HG03432 (cell line): Measurements from ENCODE around the gene AHI1.

Experiments used
- ATAC-seq: cut with Tn5 transposase; IDR thresholded peaks from one replicate; pipeline ENCODE4 v1.9.1; 2021; ENCODE audit warnings: mild to moderate bottlenecking, moderate library complexity; ENCODE audit not compliant: unreplicated experiment

The AHI1 gene

DNA sequence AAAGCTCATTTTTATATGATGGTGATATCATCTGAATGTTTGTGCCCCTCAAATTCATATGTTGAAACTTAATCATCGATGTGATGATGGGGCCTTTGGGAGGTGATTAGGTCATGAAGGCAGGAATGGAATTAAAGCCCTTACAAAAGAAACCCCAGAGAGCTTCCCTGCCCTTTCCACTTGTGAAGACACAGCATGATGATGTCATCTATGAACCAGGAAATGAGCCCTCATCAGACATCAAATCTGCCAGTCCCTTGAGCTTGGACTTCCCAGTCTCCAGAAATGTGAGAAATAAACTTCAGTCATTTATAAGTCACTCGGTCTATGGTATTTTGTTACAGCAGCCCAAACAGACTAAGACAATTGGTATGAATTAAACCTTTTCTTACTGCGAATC is 163.4 kb downstream of the AHI1 start:
- no peak for ATAC-seq

DNA sequence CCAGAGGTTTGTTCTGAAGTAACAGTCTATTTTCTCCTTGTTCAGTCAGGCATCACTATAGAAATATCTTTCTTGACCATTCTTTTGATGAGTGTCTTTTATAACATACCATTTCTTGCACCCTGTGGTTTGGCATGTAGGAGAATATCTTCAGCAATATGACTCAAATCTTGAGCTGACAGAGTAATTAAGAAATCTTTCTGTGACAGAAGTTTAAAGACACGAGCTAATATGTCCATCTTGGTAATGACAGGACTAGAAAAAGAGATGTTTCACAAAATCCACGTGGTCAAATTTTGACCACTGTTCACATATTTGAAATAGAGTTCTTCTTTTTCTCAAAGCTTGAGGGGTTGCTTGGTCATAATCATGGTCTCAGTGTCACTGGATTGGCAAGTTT is 166.5 kb downstream of the AHI1 start:
- peak; percentile 50 for ATAC-seq

DNA sequence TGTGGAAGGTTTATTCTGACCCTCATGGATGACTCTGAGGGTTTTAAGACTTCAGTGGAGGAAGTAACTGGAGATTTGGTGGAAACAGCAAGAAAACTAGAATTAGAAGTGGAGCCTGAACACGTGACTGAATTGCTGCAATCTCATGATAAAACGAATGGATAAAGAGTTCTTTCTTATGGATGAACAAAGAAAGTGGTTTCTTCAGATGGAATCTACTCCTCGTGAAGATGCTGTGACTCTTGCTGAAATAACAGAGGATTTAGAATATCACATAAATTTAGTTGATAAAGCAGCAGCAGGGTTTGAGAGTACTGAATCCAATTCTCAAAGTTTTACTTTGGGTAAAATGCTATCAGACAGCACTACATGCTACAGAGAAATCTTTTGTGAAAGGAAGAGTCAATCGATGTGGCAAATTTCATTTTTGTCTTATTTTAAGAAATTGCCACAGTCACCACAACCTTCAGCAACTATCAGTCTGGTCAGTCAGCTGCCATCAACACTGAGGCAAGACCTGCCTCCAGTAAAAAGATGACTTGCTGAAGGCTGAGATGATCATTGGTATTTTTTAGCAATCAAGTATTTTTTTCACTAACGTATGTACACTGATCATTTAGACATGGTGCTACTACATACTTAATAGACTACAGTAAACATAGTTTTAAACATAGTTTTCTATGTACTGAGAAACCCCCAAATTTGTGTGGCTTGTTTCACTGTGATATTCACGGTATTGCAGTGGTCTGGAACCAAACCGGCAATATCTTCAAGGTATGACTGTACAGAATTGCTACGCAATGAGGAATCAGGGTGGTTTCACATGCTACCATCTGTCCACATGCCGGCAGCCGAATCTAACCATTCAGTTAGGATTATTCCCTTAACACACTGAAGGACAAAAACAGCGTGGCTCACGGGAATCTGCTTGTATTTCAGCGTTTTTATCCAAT is 167.4 kb downstream of the AHI1 start:
- peak; percentile 95 for ATAC-seq

DNA sequence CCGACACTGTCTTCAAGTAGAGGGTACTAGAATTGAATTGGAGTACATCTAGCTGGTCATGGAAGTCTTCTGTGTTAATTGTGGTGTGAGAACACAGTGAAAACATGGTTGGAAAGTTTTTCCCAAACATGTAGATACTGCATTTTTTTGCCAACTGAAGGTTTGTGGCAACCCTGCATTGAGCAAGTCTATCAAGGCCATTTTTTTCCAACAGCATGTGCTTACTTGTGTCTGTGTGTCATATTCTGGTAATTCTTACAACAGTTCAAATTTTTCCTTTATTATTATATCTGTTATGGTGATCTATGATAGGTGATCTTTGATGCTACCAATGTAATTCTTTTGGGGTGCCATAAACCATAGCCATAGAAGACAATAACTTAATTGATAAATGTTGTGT is 169.4 kb downstream of the AHI1 start:
- no peak for ATAC-seq

GRCh38 chr6:135325624-135326424 is 171.7 kb downstream of the AHI1 start:
- no peak for ATAC-seq

- no peak for ATAC-seq
Measured at GRCh38 chr6:135324531-135324930, 173.0 kb downstream of the AHI1 start.

DNA sequence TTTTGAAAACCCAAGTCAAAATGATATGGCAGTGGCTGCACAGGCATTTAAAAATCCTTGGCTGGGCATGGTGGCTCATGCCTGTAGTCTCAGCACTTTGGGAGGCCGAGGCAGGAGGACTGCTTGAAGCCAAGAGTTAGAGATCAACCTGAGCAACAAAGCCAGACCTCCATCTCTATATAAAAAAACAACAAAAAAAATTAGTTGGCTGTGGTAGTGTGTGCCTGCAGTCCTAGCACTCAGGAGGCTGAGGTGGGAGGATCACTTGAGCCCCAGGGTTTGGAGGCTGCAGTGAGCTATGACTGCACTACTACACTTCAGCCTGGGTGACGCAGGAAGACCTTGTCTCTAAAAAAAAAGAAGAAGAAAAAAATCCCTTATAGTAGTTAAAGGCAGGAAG is 173.6 kb downstream of the AHI1 start:
- ATAC-seq: no peak

- peak; percentile 98 for ATAC-seq
Measured at GRCh38 chr6:135323202-135323668, 174.3 kb downstream of the AHI1 start.

GRCh38 chr6:135322427-135323201 is 174.9 kb downstream of the AHI1 start:
- peak; percentile 75 for ATAC-seq

GRCh38 chr6:135320721-135321621 is 176.6 kb downstream of the AHI1 start:
- ATAC-seq: no peak

GRCh38 chr6:135319819-135320218 is 177.7 kb downstream of the AHI1 start:
- no peak for ATAC-seq

GRCh38 chr6:135318738-135319469 is 178.6 kb downstream of the AHI1 start:
- ATAC-seq: no peak

GRCh38 chr6:135314543-135314942 is 183.0 kb downstream of the AHI1 start:
- peak; percentile 47 for ATAC-seq

GRCh38 chr6:135311446-135312200 is 185.9 kb downstream of the AHI1 start:
- ATAC-seq: no peak

DNA sequence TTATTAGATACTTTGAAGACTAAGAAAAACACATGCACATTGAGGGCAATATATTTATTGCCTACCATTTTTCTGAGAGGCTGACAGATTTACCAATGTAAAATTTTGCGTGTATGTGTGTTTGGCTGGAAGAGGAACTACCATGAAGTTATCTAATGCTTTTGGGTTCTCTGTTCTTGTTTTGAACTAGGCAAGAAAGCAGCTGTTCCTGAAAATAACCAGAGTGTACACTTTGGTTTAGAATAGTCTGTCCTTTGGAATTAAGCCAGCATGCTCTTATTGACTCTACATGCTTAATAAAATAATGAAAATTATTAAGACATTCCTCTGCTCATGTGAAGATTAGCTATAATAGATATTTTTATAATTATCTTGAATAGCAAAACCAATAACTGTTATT is 187.2 kb downstream of the AHI1 start:
- ATAC-seq: no peak

DNA sequence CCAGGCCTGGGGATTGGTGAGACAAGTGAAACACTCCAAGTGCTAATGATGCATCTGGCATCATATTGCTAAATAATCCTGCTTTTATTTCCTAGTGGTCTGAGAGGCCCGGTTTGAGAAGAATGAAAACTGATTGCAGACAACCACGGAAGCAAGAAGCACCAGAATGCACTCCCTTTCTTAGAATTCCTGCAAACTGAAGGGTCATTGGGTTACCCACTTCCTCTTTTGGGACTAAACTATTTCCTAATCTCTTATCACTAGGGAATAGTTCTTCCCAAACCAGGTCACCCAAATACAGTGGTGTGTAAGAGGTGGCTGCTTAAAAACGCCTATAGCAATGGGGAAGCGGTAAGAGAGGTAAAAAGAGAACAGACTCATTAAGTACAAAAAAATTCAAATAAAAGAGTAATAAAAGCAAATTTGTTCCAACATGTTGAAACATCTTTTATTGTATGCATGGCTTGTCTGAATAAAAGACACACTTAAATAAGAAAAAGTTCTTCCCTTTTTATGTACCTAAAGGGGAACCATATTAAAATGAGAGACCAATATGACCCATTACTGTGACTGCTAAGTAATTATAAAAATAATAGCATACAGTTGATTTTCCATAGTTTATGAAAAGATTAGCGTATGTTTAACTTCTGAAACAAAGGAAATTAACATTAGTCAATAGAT is 190.7 kb downstream of the AHI1 start:
- ATAC-seq: no peak

DNA sequence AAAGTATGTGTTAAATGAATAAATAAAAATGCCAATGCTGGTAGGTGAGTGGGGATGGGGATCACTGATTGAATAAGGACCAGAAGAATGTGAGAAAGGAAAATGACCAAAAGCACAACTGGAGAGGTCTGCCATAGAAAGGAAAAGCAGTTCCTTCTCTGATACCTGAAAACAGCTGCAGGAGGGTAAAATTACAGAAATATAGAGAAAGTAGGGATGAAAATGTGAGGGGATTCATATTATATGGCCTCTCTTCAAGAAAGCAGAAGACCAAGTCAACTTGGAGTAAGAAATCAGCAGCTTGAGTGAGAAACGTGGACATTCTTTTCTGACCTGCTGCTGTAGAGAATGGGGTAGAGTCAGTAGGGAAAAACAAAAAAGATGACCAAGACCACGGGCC is 191.4 kb downstream of the AHI1 start:
- ATAC-seq: no peak

GRCh38 chr6:135305684-135306083 is 191.9 kb downstream of the AHI1 start:
- ATAC-seq: no peak
